K562 (cell line): ENCODE data around the gene MIR17HG. TPM values are rescaled to one million over a fixed set of nuclear protein-coding genes. Genes with fewer than 3 reads are reported as not detected.

ENCODE experiments used
- ZNF23 ChIP-seq: fragments of 250-450 bp; sonication (Bioruptor Pico); IDR thresholded peaks from 2 replicates; pipeline ENCODE4 v1.4.0; 2020; ENCODE audit warnings: mild to moderate bottlenecking
- polyA plus RNA-seq, 8 experiments: library from polyadenylated mRNA; depleted of rRNA in 4 of 8; stranded (reverse) in 5 of 8; unstranded in 3 of 8; fragments of >200 nt; fragmentation: Nextera tagmentation in 2 of 8; fragmentation: Illumina TruSeq in 1 of 8; extraction: Ambion mirVana in 2 of 8; extraction: Trizol in 1 of 8; gene quantifications; 2 replicates each; pipeline versions ENCODE4 v1.2.1 to v1.2.3, GENCODE V29; 2011 to 2014; ENCODE audit warnings: inconsistent platforms in 1 of 8, missing spikeins in 1 of 8
- total RNA-seq, 7 experiments: library from RNA; depleted of rRNA in 6 of 7; stranded (reverse); fragments of >200 nt in 6 of 7; fragmentation: Illumina TruSeq in 2 of 7; extraction: Trizol in 2 of 7; gene quantifications; 2 replicates each; pipeline versions ENCODE4 v1.2.1 to v1.2.3, GENCODE V29; 2011 to 2021; ENCODE audit warnings: low replicate concordance in 1 of 7
- TF ChIP-seq, protein P1 (sequence below): IDR thresholded peaks from 3 replicates; pipeline ENCODE4 v1.6.1; 2011; ENCODE audit warnings: borderline replicate concordance, mild to moderate bottlenecking, moderate library complexity; ENCODE audit not compliant: insufficient read length; ENCODE audit errors: extremely low read depth
- TF ChIP-seq, protein P2 (sequence below): sonication (generic); formaldehyde crosslinking; IDR thresholded peaks from 2 replicates; pipeline ENCODE4 v1.8.1; 2023; ENCODE audit warnings: mild to moderate bottlenecking, missing genetic modification reagents
- TF ChIP-seq, protein P3 (sequence below): sonication (generic); formaldehyde crosslinking; IDR thresholded peaks from 2 replicates; pipeline ENCODE4 v1.8.1; 2023; ENCODE audit warnings: mild to moderate bottlenecking, missing genetic modification reagents

Gene MIR17HG
- total and polyA plus RNA-seq, 9 of the 15 experiments (the other 6 are each of a cell fraction or from before 2014, with no cell fraction given) = 44.2 to 218 (median 77.8) TPM

DNA sequence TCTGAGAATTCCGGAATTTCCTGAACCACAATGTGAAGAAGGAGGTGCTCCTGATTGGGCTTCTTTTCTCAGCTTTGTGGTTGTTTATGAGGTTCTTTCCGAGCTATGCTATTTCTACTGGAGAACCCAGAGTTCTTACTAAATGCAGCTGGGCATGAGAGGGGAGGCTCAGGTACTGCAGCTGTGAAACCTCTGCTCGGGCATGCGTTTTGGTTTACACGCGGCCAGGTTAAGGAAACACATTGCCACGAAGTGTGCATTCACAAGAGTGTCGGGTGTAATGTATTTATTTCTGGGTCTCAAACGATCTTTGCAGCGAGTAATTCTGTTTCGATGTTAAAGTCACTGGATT is 661 bp upstream of the MIR17HG start (continued):
- TF ChIP-seq, protein P1, sequence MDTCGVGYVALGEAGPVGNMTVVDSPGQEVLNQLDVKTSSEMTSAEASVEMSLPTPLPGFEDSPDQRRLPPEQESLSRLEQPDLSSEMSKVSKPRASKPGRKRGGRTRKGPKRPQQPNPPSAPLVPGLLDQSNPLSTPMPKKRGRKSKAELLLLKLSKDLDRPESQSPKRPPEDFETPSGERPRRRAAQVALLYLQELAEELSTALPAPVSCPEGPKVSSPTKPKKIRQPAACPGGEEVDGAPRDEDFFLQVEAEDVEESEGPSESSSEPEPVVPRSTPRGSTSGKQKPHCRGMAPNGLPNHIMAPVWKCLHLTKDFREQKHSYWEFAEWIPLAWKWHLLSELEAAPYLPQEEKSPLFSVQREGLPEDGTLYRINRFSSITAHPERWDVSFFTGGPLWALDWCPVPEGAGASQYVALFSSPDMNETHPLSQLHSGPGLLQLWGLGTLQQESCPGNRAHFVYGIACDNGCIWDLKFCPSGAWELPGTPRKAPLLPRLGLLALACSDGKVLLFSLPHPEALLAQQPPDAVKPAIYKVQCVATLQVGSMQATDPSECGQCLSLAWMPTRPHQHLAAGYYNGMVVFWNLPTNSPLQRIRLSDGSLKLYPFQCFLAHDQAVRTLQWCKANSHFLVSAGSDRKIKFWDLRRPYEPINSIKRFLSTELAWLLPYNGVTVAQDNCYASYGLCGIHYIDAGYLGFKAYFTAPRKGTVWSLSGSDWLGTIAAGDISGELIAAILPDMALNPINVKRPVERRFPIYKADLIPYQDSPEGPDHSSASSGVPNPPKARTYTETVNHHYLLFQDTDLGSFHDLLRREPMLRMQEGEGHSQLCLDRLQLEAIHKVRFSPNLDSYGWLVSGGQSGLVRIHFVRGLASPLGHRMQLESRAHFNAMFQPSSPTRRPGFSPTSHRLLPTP = no peak
- no peak for TF ChIP-seq ZNF23 (CRISPR knock-in tag)
- TF ChIP-seq, protein P2, sequence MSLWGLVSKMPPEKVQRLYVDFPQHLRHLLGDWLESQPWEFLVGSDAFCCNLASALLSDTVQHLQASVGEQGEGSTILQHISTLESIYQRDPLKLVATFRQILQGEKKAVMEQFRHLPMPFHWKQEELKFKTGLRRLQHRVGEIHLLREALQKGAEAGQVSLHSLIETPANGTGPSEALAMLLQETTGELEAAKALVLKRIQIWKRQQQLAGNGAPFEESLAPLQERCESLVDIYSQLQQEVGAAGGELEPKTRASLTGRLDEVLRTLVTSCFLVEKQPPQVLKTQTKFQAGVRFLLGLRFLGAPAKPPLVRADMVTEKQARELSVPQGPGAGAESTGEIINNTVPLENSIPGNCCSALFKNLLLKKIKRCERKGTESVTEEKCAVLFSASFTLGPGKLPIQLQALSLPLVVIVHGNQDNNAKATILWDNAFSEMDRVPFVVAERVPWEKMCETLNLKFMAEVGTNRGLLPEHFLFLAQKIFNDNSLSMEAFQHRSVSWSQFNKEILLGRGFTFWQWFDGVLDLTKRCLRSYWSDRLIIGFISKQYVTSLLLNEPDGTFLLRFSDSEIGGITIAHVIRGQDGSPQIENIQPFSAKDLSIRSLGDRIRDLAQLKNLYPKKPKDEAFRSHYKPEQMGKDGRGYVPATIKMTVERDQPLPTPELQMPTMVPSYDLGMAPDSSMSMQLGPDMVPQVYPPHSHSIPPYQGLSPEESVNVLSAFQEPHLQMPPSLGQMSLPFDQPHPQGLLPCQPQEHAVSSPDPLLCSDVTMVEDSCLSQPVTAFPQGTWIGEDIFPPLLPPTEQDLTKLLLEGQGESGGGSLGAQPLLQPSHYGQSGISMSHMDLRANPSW (CRISPR knock-in tag) = peak; percentile 69; the same call in 1 of the 2 replicates
- TF ChIP-seq, protein P3, sequence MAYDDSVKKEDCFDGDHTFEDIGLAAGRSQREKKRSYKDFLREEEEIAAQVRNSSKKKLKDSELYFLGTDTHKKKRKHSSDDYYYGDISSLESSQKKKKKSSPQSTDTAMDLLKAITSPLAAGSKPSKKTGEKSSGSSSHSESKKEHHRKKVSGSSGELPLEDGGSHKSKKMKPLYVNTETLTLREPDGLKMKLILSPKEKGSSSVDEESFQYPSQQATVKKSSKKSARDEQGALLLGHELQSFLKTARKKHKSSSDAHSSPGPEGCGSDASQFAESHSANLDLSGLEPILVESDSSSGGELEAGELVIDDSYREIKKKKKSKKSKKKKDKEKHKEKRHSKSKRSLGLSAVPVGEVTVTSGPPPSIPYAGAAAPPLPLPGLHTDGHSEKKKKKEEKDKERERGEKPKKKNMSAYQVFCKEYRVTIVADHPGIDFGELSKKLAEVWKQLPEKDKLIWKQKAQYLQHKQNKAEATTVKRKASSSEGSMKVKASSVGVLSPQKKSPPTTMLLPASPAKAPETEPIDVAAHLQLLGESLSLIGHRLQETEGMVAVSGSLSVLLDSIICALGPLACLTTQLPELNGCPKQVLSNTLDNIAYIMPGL (CRISPR knock-in tag) = 0 out of 2 replicates have a peak, but pooled peaks have one; percentile 3
